GM21528 (cell line): ENCODE measurements around the gene PAX7.

Experiments used
- ATAC-seq: cut with Tn5 transposase; IDR thresholded peaks from one replicate; pipeline ENCODE4 v1.9.1; 2021; ENCODE audit warnings: mild to moderate bottlenecking, moderate library complexity; ENCODE audit not compliant: unreplicated experiment, low FRiP score

The PAX7 gene

DNA sequence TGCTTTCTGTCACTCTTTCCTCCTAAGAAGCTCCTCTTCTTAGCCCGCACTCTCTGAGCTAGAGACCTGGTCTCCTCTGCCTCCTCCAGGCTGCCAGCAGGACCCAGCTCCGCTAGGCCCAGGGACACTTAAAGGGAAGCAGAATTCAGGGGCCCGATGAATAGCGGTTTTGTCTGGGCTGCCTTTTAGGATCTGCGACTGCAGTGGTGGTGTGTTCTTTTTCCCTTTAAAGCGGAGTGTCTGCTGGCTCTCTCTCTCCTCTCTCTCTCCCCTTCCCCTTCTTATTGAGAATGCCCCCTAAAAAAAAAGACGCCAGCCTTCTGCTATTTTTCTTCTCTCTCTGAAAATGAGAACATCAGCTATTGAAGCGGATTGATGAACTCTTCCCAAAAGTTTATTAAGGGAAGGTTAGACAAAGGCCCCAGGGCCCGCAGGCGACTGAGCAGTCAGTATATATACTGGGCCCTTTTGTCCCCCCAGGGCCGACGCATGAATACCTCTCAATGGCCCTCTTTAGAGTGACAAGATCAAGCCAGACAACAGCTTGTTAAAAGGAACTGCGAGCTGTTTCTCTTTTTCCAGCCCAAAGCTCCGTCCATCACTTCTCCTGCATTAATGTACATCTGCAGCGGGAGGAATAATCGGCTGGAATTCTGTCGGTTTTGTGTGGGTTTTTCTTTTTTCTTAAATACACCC is 27.0 kb downstream of the PAX7 start:
- no peak for ATAC-seq

GRCh38 chr1:18658831-18659230 is 28.2 kb downstream of the PAX7 start:
- ATAC-seq: no peak

- ATAC-seq: no peak
Measured at GRCh38 chr1:18661404-18662285, 31.0 kb downstream of the PAX7 start.

DNA sequence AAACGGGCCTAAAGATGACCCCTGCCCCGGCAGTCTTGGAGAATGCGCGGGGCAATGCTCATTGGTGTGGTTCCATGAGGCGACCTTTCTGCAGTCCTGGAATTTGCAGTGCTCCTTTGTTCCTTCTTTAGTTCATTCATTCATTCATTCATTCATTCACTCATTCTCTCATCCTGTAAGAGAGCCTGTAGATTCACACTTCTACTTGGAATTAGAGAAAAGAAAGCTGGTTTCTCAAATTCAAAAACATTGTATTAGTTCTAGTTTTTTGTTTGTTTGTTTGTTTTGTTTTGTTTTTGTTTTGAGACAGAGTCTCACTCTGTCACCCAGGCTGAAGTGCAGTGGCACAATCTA is 31.6 kb downstream of the PAX7 start:
- no peak for ATAC-seq

DNA sequence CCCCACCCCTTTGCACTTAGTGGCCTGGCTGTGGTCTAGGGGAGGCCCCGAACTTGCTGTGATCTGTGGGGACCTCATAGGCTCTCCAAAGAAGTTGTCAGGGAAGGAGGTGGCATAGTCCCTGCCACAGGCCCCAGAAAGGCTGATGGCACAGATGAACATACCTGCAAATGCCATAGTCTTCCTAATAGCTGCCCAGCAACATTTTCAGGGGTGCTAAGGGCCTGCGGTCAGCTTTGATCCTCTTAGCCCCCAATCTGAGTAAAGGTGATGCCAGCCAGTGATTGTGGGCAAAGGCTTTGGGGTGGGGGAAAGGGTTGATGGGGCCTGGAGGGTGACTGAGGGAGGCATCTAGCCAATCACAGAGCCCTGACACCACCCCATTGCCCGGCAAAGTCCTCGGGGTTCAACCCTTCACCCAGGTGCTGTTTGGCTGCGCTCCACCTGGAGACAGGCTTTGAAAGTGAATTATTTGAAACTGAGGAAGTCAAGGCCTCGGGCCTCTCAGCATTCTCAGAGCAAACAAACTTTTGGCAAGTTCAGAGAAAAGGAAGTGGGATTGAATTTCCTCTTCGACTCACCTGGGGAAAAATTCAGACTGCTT is 35.8 kb downstream of the PAX7 start:
- ATAC-seq: no peak

DNA sequence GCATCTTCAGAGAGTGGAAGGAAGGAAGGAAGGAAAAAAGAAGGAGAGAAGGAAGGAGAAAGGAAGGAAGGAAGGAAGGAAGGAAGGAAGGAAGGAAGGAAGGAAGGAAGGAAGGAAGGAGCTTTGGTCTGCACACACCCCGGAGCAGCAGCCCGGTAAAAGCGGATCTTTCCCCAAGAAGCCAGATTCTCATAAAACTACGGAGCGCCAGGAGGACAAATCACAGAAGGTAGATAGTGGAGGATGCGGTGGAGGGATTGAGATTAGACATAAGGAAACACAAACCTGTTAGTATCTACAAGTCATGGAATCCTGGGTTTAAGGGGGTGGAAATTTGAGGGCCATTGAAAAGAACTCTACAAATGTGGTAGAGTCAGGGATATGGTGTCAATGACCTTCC is 36.7 kb downstream of the PAX7 start:
- ATAC-seq: no peak

- ATAC-seq: no peak
Measured at GRCh38 chr1:18668046-18668445, 37.4 kb downstream of the PAX7 start.

- ATAC-seq: no peak
Measured at GRCh38 chr1:18668750-18669404, 38.2 kb downstream of the PAX7 start.

DNA sequence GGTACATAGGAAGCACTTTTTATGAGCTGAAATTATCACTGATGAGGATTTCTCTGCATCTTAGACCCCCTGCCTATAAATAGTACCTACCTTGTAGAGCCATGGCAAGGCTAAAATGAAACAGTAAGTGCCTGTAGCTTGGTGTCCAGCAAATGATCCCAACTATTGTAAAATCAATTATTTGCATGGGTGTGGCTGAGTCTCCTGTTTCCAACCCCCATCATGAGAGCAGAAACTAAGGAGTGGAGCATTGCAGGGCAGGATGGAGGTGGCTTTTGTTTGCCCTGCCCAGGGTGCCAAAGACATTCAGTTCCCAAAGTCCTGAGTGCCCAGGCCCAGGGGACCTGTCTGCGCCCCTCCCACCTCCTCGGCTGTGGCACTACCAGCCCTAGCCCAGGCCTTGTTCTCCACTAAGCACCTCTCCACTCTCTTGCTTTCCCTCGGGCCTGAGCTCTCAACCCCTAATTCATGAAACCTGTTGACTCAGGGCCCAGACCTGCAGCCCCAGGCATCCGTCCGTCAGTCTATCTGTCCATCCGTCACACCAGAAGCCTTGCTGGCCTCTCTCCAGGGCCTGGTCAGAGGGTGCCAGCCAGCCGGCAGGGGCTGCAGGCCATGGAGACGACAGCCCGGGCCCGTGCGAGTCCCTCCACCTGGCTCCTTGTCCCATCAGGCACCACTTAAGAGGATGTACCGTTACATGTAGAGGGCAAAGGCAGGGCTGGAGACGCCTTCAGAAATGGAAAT is 39.6 kb downstream of the PAX7 start:
- no peak for ATAC-seq

- ATAC-seq: no peak
Measured at GRCh38 chr1:18670868-18671225, 40.2 kb downstream of the PAX7 start.

GRCh38 chr1:18673976-18674375 is 43.3 kb downstream of the PAX7 start:
- no peak for ATAC-seq

DNA sequence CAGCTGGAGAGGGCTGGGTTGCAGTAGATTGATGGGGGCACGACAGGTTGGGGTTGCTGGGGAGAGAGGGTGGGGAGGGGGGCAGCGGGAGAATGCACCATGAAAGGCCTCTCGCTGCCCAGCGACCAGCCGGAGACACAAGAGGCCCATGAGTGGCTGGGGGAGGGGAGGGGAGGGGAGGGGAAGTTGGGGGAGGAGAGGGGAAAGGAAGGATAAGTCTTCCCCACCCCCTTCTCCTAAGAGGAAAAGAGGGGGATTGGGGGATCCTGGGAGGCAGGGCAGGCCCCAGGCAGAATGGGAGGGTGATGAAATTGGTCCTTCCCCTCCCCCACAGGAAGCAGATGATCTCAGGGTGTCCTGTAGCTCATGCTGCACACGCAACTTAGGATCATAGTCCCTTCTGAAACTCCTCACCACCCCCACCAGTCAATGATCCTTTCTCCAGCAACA is 45.7 kb downstream of the PAX7 start:
- ATAC-seq: no peak

GRCh38 chr1:18681423-18681835 is 50.8 kb downstream of the PAX7 start:
- ATAC-seq: no peak

- ATAC-seq: no peak
Measured at GRCh38 chr1:18682375-18682774, 51.7 kb downstream of the PAX7 start.

- no peak for ATAC-seq
Measured at GRCh38 chr1:18684303-18684702, 53.7 kb downstream of the PAX7 start.

DNA sequence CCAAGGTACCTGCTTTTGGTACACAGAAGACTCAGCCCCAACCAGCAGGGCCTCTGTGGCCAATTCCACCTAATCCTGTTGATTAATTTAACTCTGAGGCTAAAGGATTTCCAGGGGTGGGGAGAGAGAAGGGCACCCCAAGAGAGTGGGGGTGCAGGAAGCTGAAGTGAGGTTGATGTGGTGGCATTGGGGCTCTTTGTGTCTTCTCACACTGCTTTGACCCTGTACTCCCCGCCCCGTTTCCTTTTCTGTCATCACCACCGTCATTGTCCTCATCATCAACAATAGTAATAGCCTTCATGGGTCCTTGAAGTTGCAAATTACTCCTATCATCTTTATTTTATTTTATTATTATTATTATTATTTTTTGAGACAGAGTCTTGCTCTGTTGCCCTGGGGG is 55.9 kb downstream of the PAX7 start:
- no peak for ATAC-seq

- no peak for ATAC-seq
Measured at GRCh38 chr1:18687273-18687672, 56.6 kb downstream of the PAX7 start.

- ATAC-seq: no peak
Measured at GRCh38 chr1:18691648-18692047, 61.0 kb downstream of the PAX7 start.

GRCh38 chr1:18693256-18694098 is 62.8 kb downstream of the PAX7 start:
- ATAC-seq: no peak
